Purkinje cell (primary cell): Measurements from ENCODE around the gene FOXK2. TPM values are rescaled to one million over a fixed set of nuclear protein-coding genes. Genes with fewer than 3 reads are reported as not detected.

Experiments
- polyA plus RNA-seq: library from polyadenylated mRNA; unstranded; fragments of >200 nt; fragmentation: Nextera tagmentation; gene quantifications from 2 replicates; pipeline ENCODE4 v1.2.1, GENCODE V29; 2014

The FOXK2 gene
- 13.8 and 15.0 TPM in 2 replicates for polyA plus RNA-seq

GRCh38 chr17:82518826-82519810 lies at the start of gene FOXK2:
Gene FOXK2 (plus strand): TSS chr17:82519732. CDS start chr17:82519889, 157 bp downstream.

GRCh38 chr17:82648165-82648668 lies 128.7 kb downstream of the FOXK2 start, which contains the start of gene WDR45B:
Gene WDR45B (minus strand): TSS chr17:82648444. CDS start chr17:82648340, 104 bp downstream.

Other genes with a start within 250 kb of the FOXK2 start
- gene CSNK1D, start 246.0 kb upstream of the FOXK2 start, polyA plus RNA-seq: 12.2 and 17.3 TPM in 2 replicates
- gene CD7, start 202.1 kb upstream of the FOXK2 start, polyA plus RNA-seq: not detected in 2 replicates
- not detected in 2 replicates for gene SECTM1, start 186.0 kb upstream of the FOXK2 start, polyA plus RNA-seq
- not detected in 2 replicates for gene TEX19, start 160.5 kb upstream of the FOXK2 start, polyA plus RNA-seq
- not detected in 2 replicates for gene UTS2R, start 148.0 kb upstream of the FOXK2 start, polyA plus RNA-seq
- gene HEXD, start 101.4 kb upstream of the FOXK2 start, polyA plus RNA-seq: 2.0 and 3.7 TPM in 2 replicates
- 0.36 and 7.6 TPM in 2 replicates for gene OGFOD3, start 101.1 kb upstream of the FOXK2 start, polyA plus RNA-seq
- 4.6 and 7.0 TPM in 2 replicates for gene CYBC1, start 69.0 kb upstream of the FOXK2 start, polyA plus RNA-seq
- gene NARF, start 61.0 kb upstream of the FOXK2 start, polyA plus RNA-seq: 42.2 and 47.7 TPM in 2 replicates
- gene WDR45B, start 128.7 kb downstream of the FOXK2 start, polyA plus RNA-seq: 9.6 and 12.0 TPM in 2 replicates
- gene RAB40B, start 179.0 kb downstream of the FOXK2 start, polyA plus RNA-seq: 6.7 and 14.4 TPM in 2 replicates
- 11.7 and 15.5 TPM in 2 replicates for gene FN3KRP, start 197.0 kb downstream of the FOXK2 start, polyA plus RNA-seq
- 0.91 TPM in 1 of 2 replicates, not detected in the other for gene FN3K, start 215.9 kb downstream of the FOXK2 start, polyA plus RNA-seq
- gene TBCD, start 232.3 kb downstream of the FOXK2 start, polyA plus RNA-seq: 58.6 and 64.5 TPM in 2 replicates